Hematopoietic multipotent progenitor cell treated with erythropoietin and hydrocortisone succinate and interleukin-3 and kit ligand, for 17 days (in vitro differentiated cells): ENCODE measurements around the gene TNNC2.
"Not testable (repeated sequence)": the region's sequence is repeated elsewhere in the genome, so short reads cannot be mapped to it uniquely, and the experiment has no call there.

ENCODE experiments used
- DNase-seq: peaks from one replicate; pipeline ENCODE4 v3.0.0-alpha.2; 2015; ENCODE audit warnings: low spot score

The TNNC2 gene

DNA sequence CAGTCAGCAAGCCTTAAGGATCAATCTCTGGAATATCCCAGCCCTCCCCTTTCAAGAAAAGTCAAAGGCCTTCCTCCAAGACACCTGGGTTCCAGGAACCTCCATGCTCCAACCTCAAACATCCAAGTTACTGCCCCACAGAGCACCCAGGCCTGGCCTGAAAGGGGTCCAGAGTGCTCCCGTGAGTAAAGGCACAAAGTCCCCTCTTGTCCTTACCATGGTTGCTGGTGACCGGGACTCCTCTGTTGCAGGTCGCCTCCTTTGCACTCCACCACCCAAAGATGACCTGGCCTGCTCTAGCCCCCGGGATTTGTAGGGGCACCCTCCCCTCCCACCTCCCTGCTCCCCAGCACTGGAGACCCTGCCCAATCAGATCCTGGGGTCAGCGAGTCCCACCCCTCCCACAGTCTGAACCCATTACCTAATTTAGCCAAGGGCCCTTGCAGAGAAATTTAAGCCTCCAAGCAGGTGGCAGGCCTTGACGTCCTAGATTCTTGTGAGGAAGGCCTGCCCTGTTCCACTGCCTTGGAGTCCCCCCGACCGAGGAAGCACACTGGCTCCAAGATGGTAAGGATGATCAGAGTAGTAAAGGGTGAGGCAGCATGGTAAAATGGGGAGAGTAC lies at the start of gene TNNC2:
Gene TNNC2 (minus strand): TSS at position 283 of the 623 bp plus-strand sequence. CDS start 64 bp downstream, at position 219.
- no peak for DNase-seq

- DNase-seq: no peak
These were observed 47.5 kb upstream of the TNNC2 start for GRCh38 chr20:45874576-45874975.

DNA sequence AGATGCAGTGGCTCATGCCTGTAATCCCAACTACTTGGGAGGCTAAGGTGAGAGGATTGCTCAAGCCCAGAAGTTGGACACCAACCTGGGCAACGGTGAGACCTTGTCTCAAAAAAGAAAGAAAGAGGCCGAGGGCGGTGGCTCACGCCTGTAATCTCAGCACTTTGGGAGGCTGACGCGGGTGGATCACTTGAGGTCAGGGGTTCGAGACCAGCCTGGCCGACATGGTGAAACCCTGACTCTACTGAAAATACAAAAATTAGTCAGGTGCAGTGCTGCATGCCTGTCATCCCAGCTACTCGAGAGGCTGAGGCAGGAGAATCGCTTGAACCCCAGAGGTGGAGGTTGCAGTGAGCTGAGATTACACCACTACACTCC lies 47.0 kb upstream of the TNNC2 start:
- not testable (repeated sequence) for DNase-seq

GRCh38 chr20:45873409-45874103 lies 46.4 kb upstream of the TNNC2 start:
- DNase-seq: no peak

- no peak for DNase-seq
These were observed 45.5 kb upstream of the TNNC2 start for GRCh38 chr20:45872626-45873025.

DNA sequence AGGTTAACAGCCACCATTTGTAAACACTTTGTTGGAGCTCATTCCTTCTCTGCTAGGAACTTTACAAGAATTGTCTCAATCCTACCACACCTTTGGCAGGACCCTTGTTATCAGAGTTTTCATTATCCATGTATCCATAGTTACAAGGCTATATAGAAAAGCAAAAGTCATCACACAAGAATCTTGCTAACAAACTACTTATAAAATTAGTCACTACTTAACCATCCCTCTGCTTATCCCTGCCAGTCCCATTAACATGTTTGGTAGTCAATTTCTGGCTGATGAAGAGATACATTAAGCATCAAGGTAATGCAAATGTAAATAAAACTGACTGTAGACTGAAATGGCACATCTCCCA lies 40.7 kb upstream of the TNNC2 start:
- DNase-seq: no peak

DNA sequence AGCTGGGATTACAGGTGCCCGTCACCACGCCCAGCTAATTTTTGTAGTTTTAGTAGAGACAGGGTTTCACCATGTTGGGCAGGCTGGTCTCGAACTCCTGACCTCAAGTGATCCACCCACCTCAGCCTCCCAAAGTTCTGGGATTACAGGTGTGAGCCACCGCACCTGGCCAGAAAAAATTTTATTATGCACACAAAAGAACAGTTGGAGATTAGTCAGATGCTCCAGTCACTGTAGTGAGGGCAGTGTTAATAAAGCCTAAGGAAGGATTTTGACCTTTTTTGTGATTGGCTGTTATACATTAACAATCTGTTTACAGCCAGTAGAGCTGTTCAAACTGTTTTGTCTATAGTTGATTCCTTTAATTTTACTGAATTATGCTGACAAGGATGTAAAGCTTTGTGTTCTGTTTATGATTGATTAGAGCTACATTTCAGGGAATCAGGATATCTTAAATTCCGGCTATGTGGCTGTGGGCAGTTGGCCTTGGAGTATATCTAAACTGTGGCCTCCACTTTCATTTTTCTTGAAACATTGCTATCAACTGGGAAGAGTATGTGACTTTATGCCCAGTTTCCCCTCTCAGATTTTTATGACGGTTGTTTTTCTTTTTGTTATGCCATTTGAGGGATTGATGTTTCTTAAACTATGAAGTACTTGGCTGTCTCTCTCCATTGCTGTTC lies 40.2 kb upstream of the TNNC2 start:
- DNase-seq: no peak

DNA sequence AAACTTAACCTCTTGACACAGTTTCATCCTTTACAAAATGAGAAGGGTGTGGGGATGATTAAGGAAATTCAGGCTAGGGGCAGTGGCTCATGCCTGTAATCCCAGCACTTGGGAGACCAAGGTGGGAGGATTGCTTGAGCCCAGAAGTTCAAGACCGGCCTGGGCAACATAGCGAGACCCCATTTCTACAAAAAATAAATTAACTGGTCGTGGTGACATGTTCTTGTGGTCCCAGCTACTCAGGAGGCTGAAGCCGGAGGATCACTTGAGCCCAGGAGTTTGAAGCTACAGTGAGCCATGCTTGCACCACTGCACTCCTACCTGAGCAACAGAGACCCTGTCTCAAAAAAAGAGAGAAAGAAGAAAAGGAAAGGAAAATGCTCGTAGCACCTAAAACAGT lies 39.3 kb upstream of the TNNC2 start:
- DNase-seq: no peak

DNA sequence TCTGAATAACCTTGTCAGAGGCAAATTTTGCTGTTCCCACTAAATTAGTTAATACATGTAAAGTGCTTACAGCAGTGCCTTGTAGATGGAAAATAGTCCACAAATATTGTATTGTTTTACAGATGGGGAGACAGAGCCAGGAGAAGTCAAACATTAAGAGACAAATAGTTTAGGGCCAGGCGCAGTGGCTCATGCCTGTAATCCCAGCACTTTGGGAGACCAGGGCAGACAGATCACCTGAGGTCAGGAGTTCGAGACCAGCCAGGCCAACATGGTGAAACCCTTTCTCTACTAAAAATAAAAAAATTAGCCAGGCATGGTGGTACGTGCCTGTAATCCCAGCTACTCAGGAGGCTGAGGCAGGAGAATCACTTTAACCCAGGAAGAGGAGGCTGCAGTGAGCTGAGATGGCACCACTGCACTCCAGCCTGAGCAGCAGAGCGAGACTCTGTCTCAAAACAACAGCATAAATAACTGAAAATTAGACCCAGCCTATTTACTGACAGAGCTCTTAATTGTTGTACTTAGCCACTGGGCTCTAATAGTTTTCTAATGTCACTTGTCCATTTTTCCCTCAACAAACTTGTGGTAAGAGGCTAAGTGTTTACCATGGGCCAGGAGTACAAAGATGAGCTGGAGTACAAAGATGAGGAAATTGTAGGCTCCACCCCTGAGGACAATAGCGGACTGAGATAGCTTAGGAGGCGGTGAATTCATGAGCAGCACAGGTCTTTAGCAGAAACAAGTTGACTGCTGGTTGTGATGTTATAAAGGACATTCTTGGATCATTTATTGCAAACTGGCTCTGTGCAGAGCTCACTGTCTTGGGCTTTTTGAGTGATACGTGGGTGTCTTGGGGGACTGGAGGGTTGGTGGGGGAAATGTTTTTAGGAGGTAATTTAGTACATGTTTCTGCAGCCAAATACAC lies 36.7 kb upstream of the TNNC2 start:
- no peak for DNase-seq

DNA sequence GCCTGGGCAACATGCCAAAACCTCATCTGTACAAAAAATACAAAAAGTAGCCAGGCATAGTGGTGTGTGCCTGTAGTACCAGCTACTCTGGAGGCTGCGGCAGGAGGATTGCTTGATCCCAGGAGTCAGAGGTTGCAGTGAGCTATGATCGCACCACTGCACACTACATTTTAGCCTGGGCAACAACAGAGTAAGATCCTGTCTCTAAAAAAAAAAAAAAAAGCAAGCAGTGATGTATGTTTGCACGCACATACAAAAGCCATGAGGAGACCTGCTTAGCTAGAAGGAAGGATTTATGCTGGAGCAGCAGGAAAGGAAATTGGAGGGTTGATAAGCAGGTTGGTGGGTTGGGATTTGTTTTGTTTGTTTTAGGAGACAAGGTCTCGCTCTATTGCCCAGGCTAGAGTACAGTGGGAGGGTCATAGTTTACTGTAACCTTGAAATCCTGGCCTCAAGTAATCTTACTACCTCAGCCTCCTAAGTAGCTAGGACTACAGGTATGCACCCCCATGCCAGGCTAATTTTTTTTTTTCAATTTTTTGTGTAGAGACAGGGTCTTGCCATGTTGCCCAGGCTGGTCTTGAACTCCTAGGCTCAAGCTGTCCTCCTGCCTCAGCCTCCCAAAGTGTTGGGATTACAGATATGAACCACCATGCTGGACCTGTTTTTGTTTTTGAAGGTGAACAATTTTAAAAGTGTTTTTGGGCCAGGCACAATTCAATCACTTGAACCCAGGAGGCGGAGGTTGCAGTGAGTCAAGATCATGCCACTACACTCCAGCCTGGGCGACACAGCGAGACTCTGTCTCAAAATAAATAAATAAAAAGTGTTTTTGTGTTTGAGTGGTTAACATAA lies 34.3 kb upstream of the TNNC2 start:
- peak; percentile 80 for DNase-seq

DNA sequence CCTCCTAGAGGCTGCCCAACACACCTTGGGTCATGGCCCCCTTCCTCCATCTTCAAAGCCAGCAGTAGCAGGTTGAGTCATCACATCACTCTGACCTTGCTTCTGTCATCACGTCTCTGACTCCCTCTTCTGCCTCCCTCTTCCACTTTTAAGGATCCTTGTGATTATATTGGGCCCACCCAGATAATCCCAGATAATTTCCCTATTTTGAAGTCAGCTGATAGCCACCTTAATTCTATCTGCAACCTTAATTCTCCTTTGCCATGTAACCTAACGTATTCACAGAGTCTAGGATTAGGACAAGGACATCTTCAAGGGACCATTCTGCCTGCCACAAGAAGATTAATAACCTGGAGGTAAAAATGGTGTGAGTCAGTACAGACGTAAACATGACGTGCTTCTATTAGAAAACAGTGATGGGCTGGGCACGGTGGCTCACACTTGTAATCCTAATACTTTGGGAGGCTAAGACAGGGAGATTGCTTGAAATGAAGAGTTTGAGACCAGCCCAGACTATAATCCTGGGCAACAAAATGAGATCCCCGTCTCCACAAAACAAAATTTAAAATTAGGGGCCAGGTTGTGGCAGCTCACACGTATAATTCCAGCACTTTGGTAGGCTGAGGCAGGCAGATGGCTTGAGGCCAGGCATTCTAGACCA lies 33.6 kb upstream of the TNNC2 start:
- DNase-seq: no peak

DNA sequence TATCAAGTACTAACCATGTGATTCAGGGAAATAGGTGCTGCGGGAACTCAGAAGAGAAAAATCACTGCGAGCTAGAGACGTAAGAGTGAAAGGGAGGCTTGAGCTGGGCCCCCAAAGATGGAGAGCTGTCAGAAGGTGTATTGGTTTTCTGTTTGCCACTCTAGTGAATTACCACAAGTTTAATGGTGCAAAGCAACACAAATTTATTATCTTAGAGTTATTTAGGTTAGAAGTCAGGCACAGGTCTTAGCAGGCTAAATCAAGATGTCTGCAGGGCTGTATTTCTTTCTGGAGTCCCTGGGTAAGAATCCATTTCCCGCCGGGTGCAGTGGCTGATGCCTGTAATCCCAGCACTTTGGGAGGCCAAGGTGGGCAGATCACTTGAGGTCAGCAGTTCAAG lies 32.8 kb upstream of the TNNC2 start:
- no peak for DNase-seq

- no peak for DNase-seq
These were observed 30.7 kb upstream of the TNNC2 start for GRCh38 chr20:45857882-45858216.

DNA sequence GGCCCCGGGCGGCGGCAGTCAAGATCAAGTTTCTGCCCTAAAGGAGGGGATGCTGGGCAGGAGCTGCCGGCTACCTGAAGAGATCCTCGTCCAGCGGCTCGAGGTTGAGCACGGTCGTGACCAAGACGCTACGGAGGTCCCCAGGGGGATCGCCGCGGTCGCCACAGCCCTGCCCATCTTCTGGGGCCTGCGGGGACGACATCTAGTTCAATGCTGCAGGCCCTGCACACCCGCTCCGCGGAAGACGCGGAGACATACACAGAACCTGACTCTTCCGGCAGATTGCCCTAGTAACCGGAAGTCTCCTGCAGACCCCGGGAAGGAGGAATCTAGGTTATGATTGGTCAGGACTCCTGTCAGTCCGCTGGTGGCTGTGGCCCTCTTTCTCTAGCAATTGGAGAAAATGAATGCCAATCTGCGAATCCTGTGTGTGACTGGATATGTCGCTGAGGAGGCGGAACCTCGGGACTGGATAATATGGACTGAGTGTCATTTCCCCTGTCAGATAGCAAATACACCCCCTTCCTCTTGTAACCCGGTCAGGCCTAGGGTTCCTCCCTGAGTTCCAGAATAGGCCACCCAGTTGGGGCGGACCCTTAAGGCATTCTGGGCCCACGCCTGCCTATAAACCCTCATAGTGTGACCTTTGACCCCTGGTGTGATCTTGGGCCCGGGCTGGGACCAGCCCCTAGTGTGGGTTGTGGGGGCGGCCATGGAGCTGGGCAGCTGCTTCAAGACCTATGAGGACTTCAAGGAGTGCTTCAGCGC lies 30.2 kb upstream of the TNNC2 start, which contains the start of the genes ACOT8 and ZSWIM3:
Gene ACOT8 (minus strand): TSS at position 279 of the 768 bp plus-strand sequence. CDS start 77 bp downstream, at position 202.
Gene ZSWIM3 (plus strand): TSS at position 501 of the 768 bp plus-strand sequence. CDS start 212 bp downstream, at position 713.
- DNase-seq: peak; percentile 99

DNA sequence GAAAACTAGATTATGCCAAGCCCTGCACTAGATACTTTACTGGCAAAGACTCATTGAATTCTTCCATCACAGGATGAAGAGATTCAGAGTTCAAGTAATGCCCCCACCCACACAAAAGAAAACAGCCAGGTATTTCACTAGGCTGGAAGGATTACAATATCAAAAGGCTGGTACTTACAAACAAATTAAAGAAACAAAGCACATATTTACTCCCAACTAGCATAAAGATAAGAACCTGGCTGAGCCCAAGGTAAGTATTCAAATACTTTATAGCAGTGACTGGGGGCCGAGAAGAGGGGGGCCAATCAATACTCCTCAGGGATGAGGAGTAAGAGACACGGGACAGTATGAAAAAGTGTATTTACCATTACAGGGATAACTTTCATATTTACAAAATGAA lies 26.4 kb upstream of the TNNC2 start:
- DNase-seq: no peak

DNA sequence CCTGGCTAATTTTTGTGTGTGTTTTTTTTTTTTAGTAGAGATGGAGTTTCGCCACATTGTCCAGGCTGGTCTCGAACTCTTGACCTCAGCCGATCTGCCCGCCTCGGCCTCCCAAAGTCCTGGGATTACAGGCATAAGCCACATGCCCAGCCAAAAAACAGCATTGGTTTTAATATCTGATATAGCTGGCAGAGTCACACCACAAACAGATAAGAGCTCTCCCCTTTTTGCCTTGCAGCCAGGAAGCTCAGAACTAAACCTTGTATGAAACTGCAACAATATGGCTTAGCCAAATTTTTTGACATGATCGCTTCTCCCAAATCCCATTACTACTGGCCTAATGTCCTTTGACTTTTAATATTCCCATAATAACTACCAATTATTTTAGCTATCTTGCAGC lies 25.2 kb upstream of the TNNC2 start:
- peak; percentile 26 for DNase-seq

- DNase-seq: no peak
These were observed 24.4 kb upstream of the TNNC2 start for GRCh38 chr20:45851501-45851900.

- peak; percentile 86 for DNase-seq
These were observed 23.8 kb upstream of the TNNC2 start for GRCh38 chr20:45850926-45851325.

GRCh38 chr20:45850238-45850637 lies 23.1 kb upstream of the TNNC2 start:
- DNase-seq: no peak
